ENCODE results near the gene LRRC42.

The LRRC42 gene

GRCh38 chr1:53954128-53954527 is 8.0 kb downstream of the LRRC42 start:
- Histone ChIP-seq H3K4me3 (no peak overlapping the region), H3K36me3 (ENCODE audit: insufficient read depth, low read length) (peaks cover 61% of the 10 kb centered on the region), H3K9ac (ENCODE audit: insufficient read length) (no peak overlapping the region), H3K9me3 (ENCODE audit: low read depth, low read length) (no peaks in the 10 kb centered on the region), H3K27ac (no peak overlapping the region)
- TF ChIP-seq FOXP2 (optimal IDR thresholded peaks at IDR 0.05; ENCODE audit: control extremely low read depth, extremely low read length, insufficient read depth) (no peak), EZH2 (IDR thresholded peaks at IDR 0.05) (no peak), POLR2AphosphoS5 (IDR thresholded peaks at IDR 0.05; ENCODE audit: borderline replicate concordance, low read depth, low read length) (no peak)
- DNase-seq (ENCODE audit: low read depth, low spot score), result no peak

GRCh38 chr1:53956308-53957168 is 10.4 kb downstream of the LRRC42 start:
- Histone ChIP-seq H3K9me3 (ENCODE audit: low read depth, low read length) (no peaks in the 10 kb centered on the region), H3K36me3 (ENCODE audit: insufficient read depth, low read length) (peaks cover 70% of the 10 kb centered on the region), H3K4me3 (no peak overlapping the region), H3K27ac (no peak overlapping the region), H3K9ac (ENCODE audit: insufficient read length) (no peak overlapping the region)
- TF ChIP-seq FOXP2 (optimal IDR thresholded peaks at IDR 0.05; ENCODE audit: control extremely low read depth, extremely low read length, insufficient read depth) (no peak), POLR2AphosphoS5 (IDR thresholded peaks at IDR 0.05; ENCODE audit: borderline replicate concordance, low read depth, low read length) (no peak), EZH2 (IDR thresholded peaks at IDR 0.05) (no peak)
- DNase-seq (ENCODE audit: low read depth, low spot score), result no peak

GRCh38 chr1:53957194-53957818 is 11.2 kb downstream of the LRRC42 start:
- Histone ChIP-seq H3K27ac (no peak overlapping the region), H3K36me3 (ENCODE audit: insufficient read depth, low read length) (peaks cover 70% of the 10 kb centered on the region), H3K9me3 (ENCODE audit: low read depth, low read length) (no peaks in the 10 kb centered on the region), H3K4me3 (no peak overlapping the region), H3K9ac (ENCODE audit: insufficient read length) (no peak overlapping the region)
- DNase-seq (ENCODE audit: low read depth, low spot score), result no peak
- TF ChIP-seq EZH2 (IDR thresholded peaks at IDR 0.05) (no peak), FOXP2 (optimal IDR thresholded peaks at IDR 0.05; ENCODE audit: control extremely low read depth, extremely low read length, insufficient read depth) (no peak), POLR2AphosphoS5 (IDR thresholded peaks at IDR 0.05; ENCODE audit: borderline replicate concordance, low read depth, low read length) (no peak)

- TF ChIP-seq POLR2AphosphoS5 (IDR thresholded peaks at IDR 0.05; ENCODE audit: borderline replicate concordance, low read depth, low read length) (no peak), FOXP2 (optimal IDR thresholded peaks at IDR 0.05; ENCODE audit: control extremely low read depth, extremely low read length, insufficient read depth) (no peak), EZH2 (IDR thresholded peaks at IDR 0.05) (no peak)
- Histone ChIP-seq H3K9ac (ENCODE audit: insufficient read length) (no peak overlapping the region), H3K36me3 (ENCODE audit: insufficient read depth, low read length) (peaks cover 70% of the 10 kb centered on the region), H3K9me3 (ENCODE audit: low read depth, low read length) (no peaks in the 10 kb centered on the region), H3K4me3 (no peak overlapping the region), H3K27ac (no peak overlapping the region)
- DNase-seq (ENCODE audit: low read depth, low spot score), result no peak
Measured at GRCh38 chr1:53959664-53960250, 13.6 kb downstream of the LRRC42 start.

- Histone ChIP-seq H3K4me3 (no peak overlapping the region), H3K27ac (no peak overlapping the region), H3K36me3 (ENCODE audit: insufficient read depth, low read length) (peaks cover 71% of the 10 kb centered on the region), H3K9ac (ENCODE audit: insufficient read length) (no peak overlapping the region), H3K9me3 (ENCODE audit: low read depth, low read length) (no peaks in the 10 kb centered on the region)
- DNase-seq (ENCODE audit: low read depth, low spot score), result no peak
- TF ChIP-seq POLR2AphosphoS5 (IDR thresholded peaks at IDR 0.05; ENCODE audit: borderline replicate concordance, low read depth, low read length), result no peak
- no peak for TF ChIP-seq FOXP2 (optimal IDR thresholded peaks at IDR 0.05; ENCODE audit: control extremely low read depth, extremely low read length, insufficient read depth)
- TF ChIP-seq EZH2 (IDR thresholded peaks at IDR 0.05), result no peak
Measured at GRCh38 chr1:53962395-53962794, 16.2 kb downstream of the LRRC42 start.

- TF ChIP-seq POLR2AphosphoS5 (IDR thresholded peaks at IDR 0.05; ENCODE audit: borderline replicate concordance, low read depth, low read length) (no peak), FOXP2 (optimal IDR thresholded peaks at IDR 0.05; ENCODE audit: control extremely low read depth, extremely low read length, insufficient read depth) (no peak), EZH2 (IDR thresholded peaks at IDR 0.05) (no peak)
- no peak overlapping the region for H3K9ac ChIP-seq (ENCODE audit: insufficient read length)
- no peak overlapping the region for H3K4me3 ChIP-seq
- no peak overlapping the region for H3K27ac ChIP-seq
- H3K36me3 ChIP-seq (ENCODE audit: insufficient read depth, low read length), result peaks cover 77% of the 10 kb centered on the region
- no peak for DNase-seq (ENCODE audit: low read depth, low spot score)
- H3K9me3 ChIP-seq (ENCODE audit: low read depth, low read length), result no peaks in the 10 kb centered on the region
Measured at GRCh38 chr1:53963460-53963859, 17.3 kb downstream of the LRRC42 start.

- Histone ChIP-seq H3K27ac (no peak overlapping the region), H3K4me3 (no peak overlapping the region), H3K9ac (ENCODE audit: insufficient read length) (no peak overlapping the region), H3K36me3 (ENCODE audit: insufficient read depth, low read length) (peaks cover 80% of the 10 kb centered on the region), H3K9me3 (ENCODE audit: low read depth, low read length) (no peaks in the 10 kb centered on the region)
- no peak for DNase-seq (ENCODE audit: low read depth, low spot score)
- TF ChIP-seq EZH2 (IDR thresholded peaks at IDR 0.05) (no peak), POLR2AphosphoS5 (IDR thresholded peaks at IDR 0.05; ENCODE audit: borderline replicate concordance, low read depth, low read length) (no peak), FOXP2 (optimal IDR thresholded peaks at IDR 0.05; ENCODE audit: control extremely low read depth, extremely low read length, insufficient read depth) (no peak)
Measured at GRCh38 chr1:53964109-53964508, 18.0 kb downstream of the LRRC42 start.

- H3K4me3 ChIP-seq, result no peak overlapping the region
- H3K27ac ChIP-seq, result no peak overlapping the region
- no peak overlapping the region for H3K9ac ChIP-seq (ENCODE audit: insufficient read length)
- peaks cover 81% of the 10 kb centered on the region for H3K36me3 ChIP-seq (ENCODE audit: insufficient read depth, low read length)
- DNase-seq (ENCODE audit: low read depth, low spot score), result no peak
- no peaks in the 10 kb centered on the region for H3K9me3 ChIP-seq (ENCODE audit: low read depth, low read length)
- TF ChIP-seq FOXP2 (optimal IDR thresholded peaks at IDR 0.05; ENCODE audit: control extremely low read depth, extremely low read length, insufficient read depth) (no peak), POLR2AphosphoS5 (IDR thresholded peaks at IDR 0.05; ENCODE audit: borderline replicate concordance, low read depth, low read length) (no peak)
Measured at GRCh38 chr1:53966794-53967193, 20.6 kb downstream of the LRRC42 start.

Measured in SK-N-MC (cell line).